Measurements from ENCODE around the gene ZNF573.
A peak's percentile ranks its signal among the peaks of the same experiment; 100 is the strongest.

ZNF573 gene

GRCh38 chr19:37725181-37725580, 54.2 kb downstream of the ZNF573 start:
- Histone ChIP-seq H2BK120ac (ENCODE audit: low read depth, low read length) (no peak overlapping the region), H2BK12ac (ENCODE audit: low read length in 2 of 2) (no peak overlapping the region), H3K9me3 (ENCODE audit: control insufficient read depth, low read length) (peaks cover 42% of the 10 kb centered on the region), H3K18ac (ENCODE audit: low read depth in 1 of 2, low read length in 2 of 2) (no peak overlapping the region), H3K27me3 (ENCODE audit: control insufficient read depth in 1 of 2, insufficient read depth in 1 of 2, low read length in 2 of 2) (no peaks in the 10 kb centered on the region), H2BK15ac (ENCODE audit: low read depth, poor library complexity, severe bottlenecking) (no peak overlapping the region), H2BK5ac (ENCODE audit: low read depth, low read length, poor library complexity, severe bottlenecking) (no peak overlapping the region), H3K79me1 (replicated peaks; ENCODE audit: low read length, poor library complexity, severe bottlenecking) (no peaks in the 10 kb centered on the region), H3K4me1 (ENCODE audit: control insufficient read depth, insufficient read depth, low read depth, low read length) (no peaks in the 10 kb centered on the region), H3K4me3 (ENCODE audit: insufficient read depth in 1 of 2, low read depth in 1 of 2, low read length in 2 of 2) (no peak overlapping the region), H3K36me3 (ENCODE audit: control insufficient read depth in 1 of 2, insufficient read depth in 2 of 2, low read depth in 1 of 2, low read length in 2 of 2) (no peaks in the 10 kb centered on the region), H4K91ac (ENCODE audit: low read length) (no peak overlapping the region), H2AFZ (ENCODE audit: low read depth, low read length) (no peak overlapping the region), H3K4ac (ENCODE audit: low read depth in 1 of 2, low read length in 2 of 2) (no peak overlapping the region), H3K4me2 (ENCODE audit: low read length, poor library complexity, severe bottlenecking) (no peak overlapping the region), H3K14ac (ENCODE audit: low read length in 2 of 2) (no peak overlapping the region), H4K8ac (ENCODE audit: low read length) (no peak overlapping the region), H2AK5ac (ENCODE audit: low read length, severe bottlenecking) (no peak overlapping the region), H3K27ac (ENCODE audit: low read length, poor library complexity, severe bottlenecking) (no peak overlapping the region), H3K9ac (ENCODE audit: low read length) (no peak overlapping the region), H3K23ac (ENCODE audit: low read length in 2 of 2) (no peak overlapping the region)
- DNase-seq = no peak
- WGBS = 94% methylated on average over 2 of the region's 2 CpGs

DNA sequence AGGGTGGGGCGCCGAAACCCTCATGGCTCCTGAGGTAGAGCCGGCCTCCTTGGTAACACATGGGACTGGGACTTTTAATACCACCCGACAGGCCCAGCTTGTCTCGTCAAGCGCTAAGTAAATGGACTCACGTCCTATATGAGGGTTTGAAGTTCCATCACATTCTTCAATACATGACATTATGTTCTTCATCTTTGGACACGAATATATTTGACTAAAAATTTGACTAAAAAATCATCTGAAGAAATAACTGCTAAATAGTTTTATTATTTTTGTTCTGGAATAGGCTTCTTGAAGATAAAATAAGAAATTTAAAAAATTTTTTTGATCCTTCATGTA, 59.5 kb downstream of the ZNF573 start:
- 0% methylated on average over 3 of the region's 8 CpGs for WGBS
- no peak overlapping the region for H4K91ac ChIP-seq (ENCODE audit: low read length)

GRCh38 chr19:37719111-37719926, 60.1 kb downstream of the ZNF573 start, which contains the start of gene ZNF607:
ZNF607 (minus strand) TSS chr19:37719761; CDS start chr19:37711618, 8,143 bp downstream.
- Histone ChIP-seq H3K14ac (ENCODE audit: low read length in 2 of 2) (no peak within 1 kb of the TSS), H2BK12ac (ENCODE audit: low read length in 2 of 2) (no peak within 1 kb of the TSS), H3K4me1 (ENCODE audit: control insufficient read depth, insufficient read depth, low read depth, low read length) (no peaks in the 10 kb centered on the region), H3K9ac (ENCODE audit: low read length) (peak within 1 kb of the TSS; percentile 88), H3K27me3 (ENCODE audit: control insufficient read depth in 1 of 2, insufficient read depth in 1 of 2, low read length in 2 of 2) (no peaks in the 10 kb centered on the region), H3K4me2 (ENCODE audit: low read length, poor library complexity, severe bottlenecking) (peak within 1 kb of the TSS; percentile 86), H4K91ac (ENCODE audit: low read length) (no peak within 1 kb of the TSS), H3K18ac (ENCODE audit: low read depth in 1 of 2, low read length in 2 of 2) (peak within 1 kb of the TSS; percentile 61 to 79), H3K27ac (ENCODE audit: low read length, poor library complexity, severe bottlenecking) (peak within 1 kb of the TSS; percentile 26), H3K4me3 (ENCODE audit: insufficient read depth in 1 of 2, low read depth in 1 of 2, low read length in 2 of 2) (peak within 1 kb of the TSS; percentile 80 to 88), H2BK120ac (ENCODE audit: low read depth, low read length) (no peak within 1 kb of the TSS), H3K79me1 (replicated peaks; ENCODE audit: low read length, poor library complexity, severe bottlenecking) (peaks cover 12% of the 10 kb centered on the region), H2AFZ (ENCODE audit: low read depth, low read length) (peak within 1 kb of the TSS; percentile 91), H3K23ac (ENCODE audit: low read length in 2 of 2) (no peak within 1 kb of the TSS), H4K8ac (ENCODE audit: low read length) (peak within 1 kb of the TSS; percentile 52), H2BK15ac (ENCODE audit: low read depth, poor library complexity, severe bottlenecking) (peak within 1 kb of the TSS; percentile 44), H3K36me3 (ENCODE audit: control insufficient read depth in 1 of 2, insufficient read depth in 2 of 2, low read depth in 1 of 2, low read length in 2 of 2) (peaks cover 0 to 6% of the 10 kb centered on the region in 2 experiments), H3K4ac (ENCODE audit: low read depth in 1 of 2, low read length in 2 of 2) (peak within 1 kb of the TSS; percentile 0 to 64), H2BK5ac (ENCODE audit: low read depth, low read length, poor library complexity, severe bottlenecking) (no peak within 1 kb of the TSS), H3K9me3 (ENCODE audit: control insufficient read depth, low read length) (peaks cover 37% of the 10 kb centered on the region), H2AK5ac (ENCODE audit: low read length, severe bottlenecking) (no peak within 1 kb of the TSS)
- under 1% methylated on average over 54 of the region's 54 CpGs for WGBS
- peak; percentile 88 for DNase-seq

More for the DNA sequence above, 59.5 kb downstream of the ZNF573 start:
- Histone ChIP-seq H2BK15ac (ENCODE audit: low read depth, poor library complexity, severe bottlenecking) (no peak overlapping the region), H3K14ac (ENCODE audit: low read length in 2 of 2) (no peak overlapping the region), H3K18ac (ENCODE audit: low read depth in 1 of 2, low read length in 2 of 2) (no peak overlapping the region), H2AK5ac (ENCODE audit: low read length, severe bottlenecking) (no peak overlapping the region), H3K4me1 (ENCODE audit: control insufficient read depth, insufficient read depth, low read depth, low read length) (no peaks in the 10 kb centered on the region), H2BK12ac (ENCODE audit: low read length in 2 of 2) (no peak overlapping the region), H2BK5ac (ENCODE audit: low read depth, low read length, poor library complexity, severe bottlenecking) (no peak overlapping the region), H3K36me3 (ENCODE audit: control insufficient read depth in 1 of 2, insufficient read depth in 2 of 2, low read depth in 1 of 2, low read length in 2 of 2) (peaks cover 0 to 3% of the 10 kb centered on the region in 2 experiments), H3K9ac (ENCODE audit: low read length) (peak overlapping the region; percentile 88), H3K4ac (ENCODE audit: low read depth in 1 of 2, low read length in 2 of 2) (peak overlapping the region in 1 of 2 experiments; percentile 64), H3K27ac (ENCODE audit: low read length, poor library complexity, severe bottlenecking) (peak overlapping the region; percentile 4), H3K79me1 (replicated peaks; ENCODE audit: low read length, poor library complexity, severe bottlenecking) (peaks cover 11% of the 10 kb centered on the region), H3K9me3 (ENCODE audit: control insufficient read depth, low read length) (peaks cover 35% of the 10 kb centered on the region), H2AFZ (ENCODE audit: low read depth, low read length) (peak overlapping the region; percentile 91), H3K4me2 (ENCODE audit: low read length, poor library complexity, severe bottlenecking) (peak overlapping the region; percentile 86), H3K4me3 (ENCODE audit: insufficient read depth in 1 of 2, low read depth in 1 of 2, low read length in 2 of 2) (peak overlapping the region; percentile 80 to 88), H4K8ac (ENCODE audit: low read length) (peak overlapping the region; percentile 52), H3K27me3 (ENCODE audit: control insufficient read depth in 1 of 2, insufficient read depth in 1 of 2, low read length in 2 of 2) (no peaks in the 10 kb centered on the region), H3K23ac (ENCODE audit: low read length in 2 of 2) (no peak overlapping the region), H2BK120ac (ENCODE audit: low read depth, low read length) (no peak overlapping the region)
- DNase-seq = no peak

DNA sequence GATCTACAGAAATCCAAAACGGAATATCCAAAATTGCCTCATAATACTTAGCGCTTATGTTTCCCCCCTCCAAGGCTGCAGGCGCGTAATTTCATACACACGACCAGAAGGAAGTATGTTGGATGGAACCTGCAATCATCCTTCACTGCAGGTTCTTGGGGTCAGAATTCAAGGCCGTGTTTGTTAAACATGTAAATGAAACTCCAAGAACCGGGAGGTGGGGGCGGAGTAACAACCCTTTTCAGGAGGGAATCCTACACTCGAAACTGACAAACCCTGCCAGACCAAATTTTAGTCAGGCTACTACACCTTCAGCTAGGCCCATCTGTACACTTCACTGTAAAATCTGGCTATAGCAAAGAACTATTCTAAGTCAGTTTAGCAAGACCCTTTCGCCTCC, 61.1 kb downstream of the ZNF573 start:
- Histone ChIP-seq H3K14ac (ENCODE audit: low read length in 2 of 2) (no peak overlapping the region), H2BK15ac (ENCODE audit: low read depth, poor library complexity, severe bottlenecking) (no peak overlapping the region), H4K91ac (ENCODE audit: low read length) (no peak overlapping the region), H2BK12ac (ENCODE audit: low read length in 2 of 2) (no peak overlapping the region), H3K4me2 (ENCODE audit: low read length, poor library complexity, severe bottlenecking) (peak overlapping the region; percentile 33), H3K23ac (ENCODE audit: low read length in 2 of 2) (no peak overlapping the region), H3K27me3 (ENCODE audit: control insufficient read depth in 1 of 2, insufficient read depth in 1 of 2, low read length in 2 of 2) (no peaks in the 10 kb centered on the region), H3K36me3 (ENCODE audit: control insufficient read depth in 1 of 2, insufficient read depth in 2 of 2, low read depth in 1 of 2, low read length in 2 of 2) (peaks cover 0 to 11% of the 10 kb centered on the region in 2 experiments), H2BK120ac (ENCODE audit: low read depth, low read length) (no peak overlapping the region), H3K79me1 (replicated peaks; ENCODE audit: low read length, poor library complexity, severe bottlenecking) (peaks cover 13% of the 10 kb centered on the region), H2BK5ac (ENCODE audit: low read depth, low read length, poor library complexity, severe bottlenecking) (no peak overlapping the region), H3K4me3 (ENCODE audit: insufficient read depth in 1 of 2, low read depth in 1 of 2, low read length in 2 of 2) (peak overlapping the region in 1 of 2 experiments; percentile 88), H3K4me1 (ENCODE audit: control insufficient read depth, insufficient read depth, low read depth, low read length) (no peaks in the 10 kb centered on the region), H3K9ac (ENCODE audit: low read length) (peak overlapping the region; percentile 88), H3K9me3 (ENCODE audit: control insufficient read depth, low read length) (peaks cover 30% of the 10 kb centered on the region), H2AK5ac (ENCODE audit: low read length, severe bottlenecking) (no peak overlapping the region), H4K8ac (ENCODE audit: low read length) (no peak overlapping the region), H3K27ac (ENCODE audit: low read length, poor library complexity, severe bottlenecking) (no peak overlapping the region), H3K4ac (ENCODE audit: low read depth in 1 of 2, low read length in 2 of 2) (no peak overlapping the region), H2AFZ (ENCODE audit: low read depth, low read length) (no peak overlapping the region), H3K18ac (ENCODE audit: low read depth in 1 of 2, low read length in 2 of 2) (no peak overlapping the region)
- DNase-seq = peak; percentile 6
- WGBS = 56% methylated on average over 10 of the region's 10 CpGs
